IPS-20b (cell line): ENCODE results near the gene ZG16.
A peak's percentile ranks its signal among the peaks of the same experiment; 100 is the strongest.
"Not testable (repeated sequence)": the region's sequence is repeated elsewhere in the genome, so short reads cannot be mapped to it uniquely, and the experiment has no call there.

ENCODE experiments used
- H3K27ac ChIP-seq: one replicate; pipeline ENCODE4 v1.5.1; 2013; ENCODE audit warnings: low read length
- H3K27me3 ChIP-seq: 2 replicates; pipeline ENCODE4 v1.6.1; 2013; ENCODE audit warnings: mild to moderate bottlenecking, low read length, inconsistent platforms; ENCODE audit not compliant: insufficient read depth
- H3K36me3 ChIP-seq: 2 replicates; pipeline ENCODE4 v1.6.1; 2013; ENCODE audit warnings: low read depth, mild to moderate bottlenecking, inconsistent platforms, low read length, moderate library complexity; ENCODE audit not compliant: insufficient read depth
- H3K4me1 ChIP-seq: 2 replicates; pipeline ENCODE4 v1.6.1; 2013; ENCODE audit warnings: mild to moderate bottlenecking, control low read depth, inconsistent platforms, low read length, moderate library complexity; ENCODE audit not compliant: insufficient read depth
- H3K4me3 ChIP-seq: 2 replicates; pipeline ENCODE4 v1.5.1; 2013; ENCODE audit warnings: mild to moderate bottlenecking, low read length, inconsistent platforms
- H3K9ac ChIP-seq: 2 replicates; pipeline ENCODE4 v1.6.1; 2013; ENCODE audit warnings: low read depth, mild to moderate bottlenecking, inconsistent platforms, low read length, moderate library complexity
- H3K9me3 ChIP-seq: 2 replicates; pipeline ENCODE4 v1.6.1; 2013; ENCODE audit warnings: mild to moderate bottlenecking, low read depth, low read length, inconsistent platforms; ENCODE audit not compliant: insufficient read depth

ZG16 gene

GRCh38 chr16:29790949-29791844 is 13.1 kb downstream of the ZG16 start:
- H3K27me3 ChIP-seq = no peaks in the 10 kb centered on the region
- H3K9ac ChIP-seq = peak overlapping the region; percentile 99
- H3K9me3 ChIP-seq = no peaks in the 10 kb centered on the region
- peaks cover 25% of the 10 kb centered on the region for H3K36me3 ChIP-seq
- H3K27ac ChIP-seq = peak overlapping the region; percentile 79
- H3K4me3 ChIP-seq = peak overlapping the region; percentile 82
- peaks cover 11% of the 10 kb centered on the region for H3K4me1 ChIP-seq

GRCh38 chr16:29791845-29792807 is 14.1 kb downstream of the ZG16 start:
- no peak overlapping the region for H3K27ac ChIP-seq

GRCh38 chr16:29793153-29793552 is 15.1 kb downstream of the ZG16 start:
- not testable (repeated sequence) for H3K27ac ChIP-seq, H3K9ac ChIP-seq, H3K27me3 ChIP-seq, H3K9me3 ChIP-seq, H3K4me3 ChIP-seq
- peaks cover 11% of the 10 kb centered on the region for H3K4me1 ChIP-seq
- peaks cover 45% of the 10 kb centered on the region for H3K36me3 ChIP-seq

More at GRCh38 chr16:29791845-29792807, 14.1 kb downstream of the ZG16 start:
- no peaks in the 10 kb centered on the region for H3K27me3 ChIP-seq
- H3K9me3 ChIP-seq = no peaks in the 10 kb centered on the region
- H3K4me3 ChIP-seq = peak overlapping the region; percentile 82
- H3K36me3 ChIP-seq = peaks cover 34% of the 10 kb centered on the region
- H3K4me1 ChIP-seq = peaks cover 11% of the 10 kb centered on the region
- peak overlapping the region; percentile 99 for H3K9ac ChIP-seq

- Histone ChIP-seq H3K4me3 (no peak overlapping the region), H3K27ac (no peak overlapping the region), H3K36me3 (peaks cover 56% of the 10 kb centered on the region), H3K27me3 (no peaks in the 10 kb centered on the region), H3K9me3 (no peaks in the 10 kb centered on the region), H3K9ac (no peak overlapping the region), H3K4me1 (peaks cover 11% of the 10 kb centered on the region)
Observed at GRCh38 chr16:29794231-29794710, 16.2 kb downstream of the ZG16 start.

GRCh38 chr16:29802416-29802935 is 24.4 kb downstream of the ZG16 start:
- Histone ChIP-seq H3K4me1 (peaks cover 13% of the 10 kb centered on the region), H3K27ac (no peak overlapping the region), H3K27me3 (no peaks in the 10 kb centered on the region), H3K4me3 (no peak overlapping the region), H3K9ac (no peak overlapping the region), H3K9me3 (no peaks in the 10 kb centered on the region), H3K36me3 (peaks cover 71% of the 10 kb centered on the region)

GRCh38 chr16:29804020-29804419 is 26.0 kb downstream of the ZG16 start:
- H3K36me3 ChIP-seq = peaks cover 70% of the 10 kb centered on the region
- H3K4me3 ChIP-seq = peak overlapping the region; percentile 86
- peak overlapping the region; percentile 94; the same call in 1 of the 2 replicates for H3K9ac ChIP-seq

GRCh38 chr16:29804455-29805231 is 26.6 kb downstream of the ZG16 start:
- H3K27ac ChIP-seq = peak overlapping the region; percentile 93
- H3K36me3 ChIP-seq = peaks cover 69% of the 10 kb centered on the region
- peak overlapping the region; percentile 86 for H3K4me3 ChIP-seq
- no peaks in the 10 kb centered on the region for H3K9me3 ChIP-seq
- peaks cover 19% of the 10 kb centered on the region for H3K4me1 ChIP-seq
- peak overlapping the region; percentile 94 for H3K9ac ChIP-seq
- no peaks in the 10 kb centered on the region for H3K27me3 ChIP-seq

More at GRCh38 chr16:29804020-29804419, 26.0 kb downstream of the ZG16 start:
- H3K9me3 ChIP-seq = no peaks in the 10 kb centered on the region
- peaks cover 18% of the 10 kb centered on the region for H3K4me1 ChIP-seq
- H3K27ac ChIP-seq = peak overlapping the region; percentile 93
- H3K27me3 ChIP-seq = no peaks in the 10 kb centered on the region

- Histone ChIP-seq H3K36me3 (peaks cover 71% of the 10 kb centered on the region), H3K4me1 (peaks cover 24% of the 10 kb centered on the region), H3K27me3 (no peaks in the 10 kb centered on the region), H3K27ac (peak overlapping the region; percentile 93), H3K9ac (peak overlapping the region; percentile 94), H3K4me3 (peak overlapping the region; percentile 86), H3K9me3 (no peaks in the 10 kb centered on the region)
Observed at GRCh38 chr16:29805232-29806098, 27.4 kb downstream of the ZG16 start.

- Histone ChIP-seq H3K4me1 (peaks cover 24% of the 10 kb centered on the region), H3K36me3 (peaks cover 65% of the 10 kb centered on the region), H3K27ac (peak within 1 kb of the TSS; percentile 93)
Observed at GRCh38 chr16:29806099-29806579, 28.1 kb downstream of the ZG16 start, which contains the start of gene MAZ. MAZ (plus strand) TSS chr16:29806529; CDS start chr16:29806702, 173 bp downstream.

More at GRCh38 chr16:29806099-29806579, 28.1 kb downstream of the ZG16 start, which contains the start of gene MAZ:
- peak within 1 kb of the TSS; percentile 96 for H3K4me3 ChIP-seq
- H3K27me3 ChIP-seq = no peaks in the 10 kb centered on the region
- peak within 1 kb of the TSS; percentile 94 for H3K9ac ChIP-seq
- no peaks in the 10 kb centered on the region for H3K9me3 ChIP-seq
